HG03521 (cell line): ENCODE data around the gene MS4A4A.
"Not testable (repeated sequence)": the region's sequence is repeated elsewhere in the genome, so short reads cannot be mapped to it uniquely, and the experiment has no call there.

Experiments
- ATAC-seq: cut with Tn5 transposase; IDR thresholded peaks from one replicate; pipeline ENCODE4 v1.9.1; 2021; ENCODE audit warnings: mild to moderate bottlenecking, moderate library complexity; ENCODE audit not compliant: unreplicated experiment

MS4A4A gene

DNA sequence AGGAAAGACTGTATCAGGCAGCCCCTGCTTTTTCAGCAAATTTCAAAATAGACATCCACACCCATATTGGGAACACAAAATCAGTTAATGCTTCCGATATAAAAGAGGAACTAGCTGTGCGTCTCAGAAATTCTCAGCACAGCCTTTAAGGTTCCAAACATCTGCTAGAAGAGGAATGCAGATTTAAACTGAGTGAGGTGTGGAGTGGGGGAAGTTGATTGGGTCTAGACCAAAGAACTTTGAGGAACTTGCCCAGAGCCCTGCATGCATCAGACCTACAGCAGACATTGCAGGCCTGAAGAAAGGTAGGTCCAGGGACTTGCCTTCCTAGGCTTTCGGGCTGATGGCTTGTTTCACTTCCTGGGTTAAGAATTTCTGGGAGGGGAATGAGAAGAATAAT lies at the start of gene MS4A4A:
Gene MS4A4A, plus strand, starts transcription at position 255 of the 400 bp plus-strand sequence. Its CDS starts 10 bp downstream, at position 265.
- no peak for ATAC-seq

DNA sequence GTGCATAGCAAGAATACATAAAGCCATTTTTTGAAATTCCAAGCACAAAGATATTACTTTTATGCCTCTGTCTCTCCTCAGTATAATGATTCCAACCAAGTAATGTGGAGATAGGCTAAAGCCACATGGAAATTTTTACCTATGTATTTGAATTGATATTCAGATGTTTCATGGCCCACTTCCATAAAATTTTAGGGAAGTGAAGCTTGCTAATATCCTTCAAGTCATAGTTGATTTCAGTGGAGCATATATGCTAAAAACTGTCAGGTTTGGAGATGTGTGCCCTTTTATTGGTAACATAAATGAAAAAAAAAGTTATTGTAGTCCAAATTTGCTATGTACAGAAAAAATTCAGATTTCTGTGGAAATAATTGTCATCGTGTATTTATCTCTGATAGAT lies 49.8 kb upstream of the MS4A4A start:
- ATAC-seq: no peak

DNA sequence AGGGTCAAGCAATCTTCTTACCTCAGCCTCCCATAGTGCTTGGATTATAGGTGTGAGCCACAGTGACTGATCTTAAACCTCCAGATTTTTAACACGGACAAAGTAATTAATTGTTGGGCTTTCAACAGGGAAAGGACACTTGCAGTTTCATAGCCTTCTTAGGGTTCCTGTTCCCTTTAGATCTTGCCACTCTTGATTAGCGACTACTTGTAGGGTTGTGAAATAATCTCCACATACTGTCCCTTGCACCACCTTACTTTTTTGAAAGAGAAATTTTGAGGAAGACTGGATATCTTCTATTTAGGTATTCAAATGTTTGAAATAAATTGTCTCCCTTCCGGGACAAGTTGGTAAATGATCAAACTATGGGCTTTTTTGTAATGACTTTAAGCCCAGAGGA lies 45.1 kb upstream of the MS4A4A start:
- ATAC-seq: no peak

DNA sequence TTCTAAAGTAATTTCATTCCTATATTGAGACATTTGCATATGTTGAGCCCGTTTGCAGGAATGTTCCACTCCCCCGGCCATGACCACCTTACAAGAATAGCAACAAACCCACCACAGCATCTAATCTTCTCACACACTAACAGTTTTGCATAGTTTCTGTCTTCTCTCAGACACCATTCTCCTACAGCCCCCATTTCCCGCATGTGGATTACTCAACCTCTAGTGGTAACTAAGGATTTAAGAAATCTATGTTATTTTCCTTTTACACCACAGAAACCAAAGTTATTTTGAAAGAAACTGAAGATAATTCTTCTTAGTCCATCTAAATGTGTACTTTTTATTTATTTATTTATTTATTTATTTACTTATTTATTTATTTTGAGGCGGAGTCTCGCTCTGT lies 39.8 kb upstream of the MS4A4A start:
- no peak for ATAC-seq

DNA sequence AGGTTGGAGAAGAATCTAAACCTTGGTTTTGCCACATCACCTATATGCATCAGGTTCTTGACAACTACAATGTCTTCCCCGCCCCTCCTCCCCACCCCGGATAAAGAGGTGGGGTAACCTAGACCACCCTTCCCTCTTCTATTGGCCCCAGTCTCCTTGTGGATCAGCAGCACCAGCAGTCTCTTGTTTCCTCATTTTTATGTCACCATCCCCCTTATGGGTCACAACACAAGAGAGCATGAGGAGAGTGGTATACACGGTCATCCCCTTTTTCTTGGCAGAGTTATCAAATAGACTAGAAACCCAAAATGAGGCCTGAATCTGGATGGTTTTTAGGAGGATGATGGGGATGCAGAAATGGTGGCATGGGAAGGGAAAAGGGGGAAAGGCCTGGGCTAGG lies 38.7 kb upstream of the MS4A4A start:
- no peak for ATAC-seq

DNA sequence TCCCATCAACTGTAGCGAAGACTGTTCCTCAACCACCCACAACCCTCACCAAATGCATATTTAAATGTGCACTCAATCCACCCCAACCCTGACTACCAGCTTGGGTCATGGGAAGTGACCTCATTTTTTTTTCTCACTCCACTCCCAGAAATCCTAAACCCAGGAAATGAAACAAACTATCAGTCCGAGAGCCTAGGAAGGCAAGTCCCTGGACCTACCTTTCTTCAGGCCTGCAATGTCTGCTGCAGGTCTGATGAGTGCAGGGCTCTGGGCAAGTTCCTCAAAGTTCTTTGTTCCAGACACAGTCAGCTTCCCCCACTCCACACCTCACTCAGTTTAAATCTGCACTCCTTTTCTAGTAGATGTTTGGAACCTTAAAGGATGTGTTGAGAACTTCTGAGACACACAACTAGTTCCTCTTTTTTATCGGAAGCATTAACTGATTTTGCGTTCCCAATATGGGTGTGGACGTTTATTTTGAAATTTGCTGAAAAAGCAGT lies 37.7 kb upstream of the MS4A4A start, which contains the start of gene MS4A4E:
Gene MS4A4E, minus strand, starts transcription at position 398 of the 500 bp plus-strand sequence. CDS start 13,082 bp downstream, outside the sequence.
- no peak for ATAC-seq

DNA sequence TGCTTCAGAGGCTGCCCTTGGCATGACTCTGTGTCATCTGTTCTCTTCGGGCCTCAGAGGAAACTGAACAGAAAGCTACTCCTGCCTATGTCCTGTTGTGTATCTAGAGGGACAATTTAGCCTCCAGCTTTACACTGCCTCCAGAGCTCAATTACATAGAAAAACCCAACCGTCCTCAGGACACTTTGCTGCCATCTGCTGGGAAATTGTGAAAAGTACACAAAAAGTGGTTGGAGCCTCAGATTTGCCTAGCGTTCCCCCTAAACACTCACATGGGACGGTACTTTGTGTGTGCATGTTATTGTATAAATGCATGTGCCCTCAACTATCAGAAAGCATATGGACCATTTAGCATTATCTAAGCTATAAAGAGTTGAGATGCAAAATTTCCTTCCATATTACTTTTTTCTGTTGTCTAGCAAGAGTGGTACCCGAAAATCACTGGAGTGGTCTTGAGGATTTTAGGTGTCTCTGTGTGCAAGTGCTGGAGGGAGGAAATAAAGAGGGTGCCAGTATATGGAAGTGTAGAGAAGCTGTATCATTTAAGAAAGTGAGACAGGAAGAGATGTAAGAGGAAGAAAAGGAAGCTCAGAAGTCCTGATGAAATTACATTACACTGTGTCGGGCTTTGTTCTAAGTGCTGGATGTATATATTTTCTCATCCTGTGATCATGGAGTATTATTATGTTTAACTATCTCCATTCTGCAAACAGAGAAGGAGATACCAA lies 28.8 kb upstream of the MS4A4A start:
- no peak for ATAC-seq

DNA sequence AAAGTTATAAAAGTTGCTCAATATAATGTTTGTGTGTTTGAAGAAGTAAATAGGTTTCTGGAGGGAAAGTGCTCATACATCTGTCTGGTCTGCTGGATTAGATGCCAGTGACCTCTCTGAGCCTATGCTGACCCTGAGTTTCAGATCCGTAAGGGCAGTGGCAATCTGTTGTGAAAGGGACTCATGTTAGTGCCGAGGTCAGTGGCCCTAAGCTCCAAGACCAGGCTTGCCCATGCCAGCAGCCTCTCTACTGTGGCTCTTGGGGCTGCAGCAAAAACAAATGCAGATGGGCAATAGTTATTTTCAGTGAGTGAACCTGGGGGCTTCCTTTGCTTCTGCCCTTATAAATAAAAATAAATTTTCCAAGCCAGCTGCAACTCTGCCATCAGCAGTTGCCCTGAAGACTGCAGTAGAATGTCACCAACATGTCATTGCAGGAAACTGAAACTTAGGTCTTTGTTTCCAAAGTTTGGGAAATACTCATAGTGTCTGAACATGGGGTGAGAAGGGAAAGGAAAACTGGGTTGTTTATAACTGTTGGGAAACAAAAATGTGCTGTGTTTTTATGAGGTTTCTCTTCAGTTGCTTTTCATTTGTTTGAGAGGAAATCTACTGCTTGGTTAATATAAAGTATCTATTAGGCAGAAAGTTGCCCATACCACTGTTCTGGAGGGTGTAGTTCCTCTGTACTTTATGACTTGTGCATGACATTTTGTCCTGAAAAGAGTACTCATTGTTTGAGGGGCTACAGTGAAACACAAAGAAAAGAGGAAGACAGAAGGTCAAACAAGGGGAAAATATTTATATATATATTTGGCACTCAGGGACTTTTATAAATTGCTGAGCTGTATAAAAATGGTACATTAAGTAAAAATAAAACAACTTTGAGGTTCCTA lies 28.0 kb upstream of the MS4A4A start:
- ATAC-seq: no peak

DNA sequence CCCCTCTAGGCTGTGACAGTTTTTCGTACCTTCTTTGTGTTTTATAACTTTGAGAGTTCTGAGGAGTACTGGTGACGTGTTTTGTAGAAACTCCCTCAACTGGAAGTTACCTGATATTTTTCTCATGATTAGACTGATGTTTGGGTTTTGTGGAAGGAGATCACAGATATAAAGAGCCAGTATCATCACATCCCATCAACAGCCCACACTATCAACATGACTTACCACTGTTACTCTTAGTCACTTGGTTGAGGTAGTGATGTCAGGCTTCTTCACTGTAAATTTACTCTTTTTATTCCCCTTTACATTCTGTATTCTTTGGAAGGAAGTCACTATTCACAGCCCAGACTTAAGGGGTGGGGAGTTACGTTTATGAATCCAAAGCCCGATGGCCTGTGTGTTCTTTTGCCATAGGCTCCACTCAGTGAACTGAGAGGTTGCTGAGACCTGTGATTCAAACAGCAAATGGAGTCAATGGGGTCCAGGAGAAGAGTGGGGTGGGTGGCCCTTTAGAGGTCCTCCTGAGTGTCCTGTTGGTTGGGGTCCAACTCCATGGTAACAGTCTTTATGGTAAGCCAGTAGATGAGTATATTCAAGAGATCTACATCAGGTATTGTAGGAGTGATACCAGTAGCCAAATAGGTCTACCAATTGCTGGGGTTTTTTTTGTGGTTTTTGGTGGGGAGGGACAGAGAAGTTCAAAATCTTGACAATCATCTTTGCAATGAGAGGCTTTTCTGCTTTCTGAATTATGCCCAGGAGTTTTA lies 22.3 kb upstream of the MS4A4A start:
- ATAC-seq: no peak

DNA sequence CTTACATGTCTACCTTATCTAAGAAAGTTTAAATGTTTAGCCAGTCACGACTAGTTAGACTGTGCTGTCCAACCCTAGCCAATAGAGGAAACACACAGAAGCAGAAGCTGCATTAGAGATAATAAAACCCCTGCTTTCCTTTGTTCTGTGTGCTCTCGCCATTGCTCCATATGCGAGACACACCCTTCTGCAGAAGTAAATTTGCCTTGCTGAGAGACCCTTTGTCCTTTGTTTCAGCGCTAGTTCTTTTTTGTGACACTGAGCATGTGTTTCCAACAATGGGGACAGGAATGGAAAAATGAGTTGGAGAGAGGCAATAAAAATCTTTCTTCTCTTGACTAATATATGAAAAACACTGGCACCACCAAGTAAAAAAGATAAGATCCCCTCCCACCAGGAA lies 19.5 kb upstream of the MS4A4A start:
- ATAC-seq: no peak

DNA sequence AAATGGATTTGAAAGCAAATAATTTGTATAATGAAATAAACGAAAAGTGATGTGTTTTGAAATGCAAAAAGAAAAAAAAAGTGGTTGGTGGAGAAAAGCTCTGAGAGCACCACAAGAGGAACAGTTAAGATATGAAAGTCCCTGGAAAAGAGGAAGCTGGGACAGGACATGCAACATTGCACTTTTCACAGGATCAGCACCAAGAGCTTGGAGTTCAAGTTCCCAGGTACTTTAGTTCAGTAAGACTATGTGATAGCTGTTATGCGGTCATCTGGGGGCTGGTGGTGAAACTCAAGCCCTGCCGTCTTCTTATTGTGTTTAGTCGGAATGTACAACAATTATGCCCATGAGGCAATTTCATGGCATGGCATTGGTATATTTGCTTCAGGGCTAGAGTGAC lies 17.1 kb upstream of the MS4A4A start:
- no peak for ATAC-seq

DNA sequence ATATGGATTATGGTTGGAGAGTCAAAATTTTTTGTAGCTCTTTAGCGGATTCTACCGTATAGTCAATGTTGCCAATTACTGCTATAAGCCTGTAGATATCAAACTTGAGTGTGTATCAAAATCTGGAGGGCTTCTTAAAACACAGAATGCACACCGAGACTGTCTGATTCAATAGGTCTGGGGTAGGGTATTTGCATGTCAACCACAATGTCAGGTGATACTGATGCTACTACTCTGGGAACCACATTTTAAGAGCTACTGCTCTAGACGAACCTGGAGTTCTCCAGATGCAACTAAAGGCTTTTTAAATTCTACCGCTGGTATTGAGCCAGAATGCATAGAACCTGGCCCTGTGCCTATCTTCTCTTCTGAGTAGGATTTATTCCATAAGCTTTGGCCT lies 15.8 kb upstream of the MS4A4A start:
- ATAC-seq: no peak

DNA sequence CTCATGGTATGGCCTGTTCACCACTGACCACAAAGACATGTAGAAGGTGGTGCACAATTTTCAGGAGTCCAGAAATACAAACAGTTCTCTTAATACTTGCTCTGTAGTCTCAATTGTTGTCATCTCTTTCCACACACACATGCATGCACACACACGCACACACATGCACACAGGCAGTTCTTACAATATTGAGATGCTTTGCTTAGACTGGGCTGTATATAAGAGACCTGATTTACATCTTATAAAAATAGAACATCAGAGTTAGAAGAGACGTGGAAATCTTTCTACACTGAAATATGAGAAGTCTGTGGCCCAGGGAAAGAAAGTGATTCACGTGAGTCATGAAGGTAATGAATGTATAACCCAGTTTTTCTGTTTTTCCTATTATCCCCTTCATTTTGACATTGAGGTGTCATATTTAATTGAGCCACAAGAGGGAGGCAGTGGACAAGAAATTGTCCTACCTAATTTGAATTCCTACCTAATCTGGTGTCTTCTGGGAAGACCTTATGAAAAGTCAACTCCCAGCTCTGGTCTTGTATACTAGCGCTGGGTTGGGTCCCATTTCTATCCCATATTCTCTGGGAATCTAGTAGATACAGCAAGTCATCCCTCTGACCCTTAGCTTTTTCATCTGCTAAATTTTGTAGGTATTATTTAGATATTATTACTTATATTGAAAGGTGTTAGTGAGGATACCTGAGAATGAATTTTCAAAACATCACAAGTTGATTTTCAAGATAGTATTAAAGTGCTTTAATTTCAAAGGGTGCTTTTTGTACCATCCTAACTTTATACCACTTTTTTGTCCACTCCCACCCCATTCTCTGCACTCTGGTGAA lies 14.9 kb upstream of the MS4A4A start:
- ATAC-seq: no peak

DNA sequence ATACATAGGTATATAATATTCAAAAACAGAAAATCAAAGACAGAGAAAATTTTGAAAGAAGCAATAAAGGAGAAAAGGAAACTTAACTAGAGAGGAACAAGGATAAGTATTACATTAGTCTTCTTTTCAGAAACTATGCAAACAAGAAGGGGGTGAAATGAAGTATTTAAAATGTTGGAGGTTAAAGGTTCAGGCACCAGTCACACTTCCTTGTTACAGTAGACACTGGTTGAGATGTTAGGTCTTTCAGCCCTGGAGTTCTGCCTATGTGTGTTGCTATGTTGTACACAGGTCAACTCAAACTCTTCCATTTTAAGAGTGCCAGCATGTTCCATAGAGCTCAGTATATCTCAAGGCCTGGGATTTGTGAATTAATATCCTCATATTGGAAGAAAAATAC lies 6.0 kb upstream of the MS4A4A start:
- ATAC-seq: no peak

DNA sequence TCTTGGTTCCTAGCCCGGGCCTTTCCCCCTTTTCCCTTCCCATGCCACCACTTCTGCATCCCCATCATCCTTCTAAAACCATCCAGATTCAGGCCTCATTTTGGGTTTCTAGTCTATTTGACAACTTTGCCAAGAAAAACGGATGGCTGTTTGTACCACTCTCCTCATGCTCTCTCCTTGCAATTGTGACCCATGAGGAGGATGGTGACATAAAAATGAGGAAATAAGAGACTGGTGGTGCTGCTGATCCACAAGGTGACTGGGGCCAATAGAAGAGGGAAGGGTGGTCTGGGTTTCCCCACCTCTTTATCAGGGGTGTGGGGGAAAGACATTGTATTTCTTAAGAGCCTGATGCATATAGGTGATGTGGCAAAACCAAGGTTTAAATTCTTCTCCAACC lies 1.0 kb downstream of the MS4A4A start:
- no peak for ATAC-seq

DNA sequence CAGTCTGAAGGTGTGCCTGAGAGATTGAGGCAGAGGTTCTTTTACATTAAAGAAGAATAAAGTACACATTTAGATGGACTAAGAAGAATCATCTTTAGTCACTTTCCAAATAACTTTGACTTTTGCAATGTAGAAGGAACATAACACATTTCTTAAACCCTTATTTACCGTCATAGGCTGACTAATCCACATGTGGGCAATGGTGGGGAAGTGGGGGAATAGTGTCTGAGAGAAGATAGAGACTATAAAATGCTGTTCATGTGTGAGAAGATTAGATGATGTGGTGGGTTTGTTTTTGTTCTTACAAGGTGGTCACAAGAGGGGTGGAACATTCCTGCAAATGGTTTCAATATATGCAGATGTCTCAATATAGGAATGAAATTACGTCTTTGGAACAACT lies 1.8 kb downstream of the MS4A4A start:
- ATAC-seq: no peak

DNA sequence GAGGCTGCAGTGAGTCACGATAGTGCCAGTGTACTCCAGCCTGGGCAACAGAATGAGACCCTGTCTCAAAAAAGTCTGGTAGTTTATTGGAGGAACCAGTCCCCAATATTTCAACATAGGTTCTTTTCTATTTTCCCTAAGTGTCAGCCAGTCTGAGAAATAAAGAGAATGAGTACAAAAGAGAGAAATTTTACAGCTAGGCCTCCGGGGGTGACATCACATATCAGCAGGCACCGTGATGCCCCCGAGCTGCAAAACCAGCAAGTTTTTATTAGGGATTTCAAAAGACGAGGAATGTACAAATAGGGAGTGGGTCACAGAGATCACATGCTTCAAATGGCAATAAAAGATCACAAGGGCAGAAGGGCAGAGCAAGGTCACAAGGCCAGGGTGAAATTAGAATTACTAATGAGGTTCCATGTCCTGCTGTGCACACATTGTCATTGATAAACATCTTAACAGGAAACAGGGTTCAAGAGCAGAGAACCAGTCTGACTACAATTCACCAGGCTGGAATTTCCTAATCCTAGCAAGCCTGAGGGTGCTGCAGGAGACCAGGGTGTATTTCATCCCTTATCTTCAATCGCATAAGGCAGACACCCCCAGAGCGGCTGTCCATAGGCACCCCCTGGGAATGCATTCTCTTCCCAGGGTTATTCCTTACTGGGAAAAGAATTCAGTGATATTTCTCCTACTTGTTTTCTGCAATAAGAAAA lies 5.1 kb downstream of the MS4A4A start:
- ATAC-seq: not testable (repeated sequence)

DNA sequence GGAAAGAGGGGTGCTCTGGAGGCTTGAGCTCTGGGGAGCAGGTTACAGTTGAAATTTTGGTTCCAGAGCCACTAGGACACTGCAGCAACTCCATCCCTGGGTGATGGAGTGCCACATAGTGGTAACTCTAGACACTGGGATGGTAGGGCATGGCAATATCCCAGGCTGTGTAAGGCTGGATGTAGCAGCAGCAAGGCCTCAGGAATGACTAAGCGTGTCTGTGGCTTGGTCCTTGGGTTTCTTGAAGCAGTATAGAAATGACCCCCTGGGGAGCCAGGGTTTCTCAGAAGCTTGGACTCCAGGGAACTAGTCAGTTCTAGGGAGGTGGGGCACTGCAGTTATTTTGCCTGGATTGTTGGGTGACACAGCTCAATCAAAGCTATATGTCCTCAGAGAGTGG lies 8.1 kb downstream of the MS4A4A start:
- no peak for ATAC-seq

DNA sequence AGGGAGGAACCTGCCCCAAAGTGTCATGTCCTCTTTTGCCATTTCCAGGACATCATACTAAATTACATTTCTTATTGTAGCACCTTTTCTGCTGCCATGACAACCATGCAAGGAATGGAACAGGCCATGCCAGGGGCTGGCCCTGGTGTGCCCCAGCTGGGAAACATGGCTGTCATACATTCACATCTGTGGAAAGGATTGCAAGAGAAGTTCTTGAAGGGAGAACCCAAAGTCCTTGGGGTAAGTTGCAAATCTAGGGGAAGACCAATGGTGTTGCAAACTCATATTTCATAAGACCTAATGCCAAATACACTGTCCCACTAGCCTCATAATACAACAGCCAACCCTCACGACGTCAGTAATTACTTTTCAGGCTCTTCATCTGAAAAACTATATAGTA lies 11.7 kb downstream of the MS4A4A start:
- ATAC-seq: no peak

DNA sequence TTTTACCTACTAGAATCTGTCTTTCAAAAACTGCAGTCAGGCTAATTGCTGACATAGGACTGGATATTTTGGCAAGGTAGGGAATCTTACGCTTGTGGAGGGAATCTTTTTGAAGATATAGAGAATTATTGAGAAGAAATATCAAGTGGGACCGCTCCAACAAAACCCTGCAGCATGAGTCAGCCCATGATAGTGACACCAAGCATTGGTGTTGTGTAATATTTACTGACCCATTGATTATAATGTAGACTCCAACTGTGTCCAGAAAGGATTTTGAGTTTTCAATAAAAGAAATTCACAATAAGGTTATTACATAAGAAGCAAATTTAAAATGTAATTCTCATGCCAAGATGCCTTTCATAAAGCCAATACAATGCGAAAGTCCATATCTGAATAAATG lies 20.7 kb downstream of the MS4A4A start:
- ATAC-seq: no peak
